Measurements from ENCODE around the gene RNF166. TPM values are rescaled to one million over a fixed set of nuclear protein-coding genes. Genes with fewer than 3 reads are reported as not detected.

Gene RNF166
- total RNA-seq, 1 experiment from 2014 or later: 26.5 TPM

DNA sequence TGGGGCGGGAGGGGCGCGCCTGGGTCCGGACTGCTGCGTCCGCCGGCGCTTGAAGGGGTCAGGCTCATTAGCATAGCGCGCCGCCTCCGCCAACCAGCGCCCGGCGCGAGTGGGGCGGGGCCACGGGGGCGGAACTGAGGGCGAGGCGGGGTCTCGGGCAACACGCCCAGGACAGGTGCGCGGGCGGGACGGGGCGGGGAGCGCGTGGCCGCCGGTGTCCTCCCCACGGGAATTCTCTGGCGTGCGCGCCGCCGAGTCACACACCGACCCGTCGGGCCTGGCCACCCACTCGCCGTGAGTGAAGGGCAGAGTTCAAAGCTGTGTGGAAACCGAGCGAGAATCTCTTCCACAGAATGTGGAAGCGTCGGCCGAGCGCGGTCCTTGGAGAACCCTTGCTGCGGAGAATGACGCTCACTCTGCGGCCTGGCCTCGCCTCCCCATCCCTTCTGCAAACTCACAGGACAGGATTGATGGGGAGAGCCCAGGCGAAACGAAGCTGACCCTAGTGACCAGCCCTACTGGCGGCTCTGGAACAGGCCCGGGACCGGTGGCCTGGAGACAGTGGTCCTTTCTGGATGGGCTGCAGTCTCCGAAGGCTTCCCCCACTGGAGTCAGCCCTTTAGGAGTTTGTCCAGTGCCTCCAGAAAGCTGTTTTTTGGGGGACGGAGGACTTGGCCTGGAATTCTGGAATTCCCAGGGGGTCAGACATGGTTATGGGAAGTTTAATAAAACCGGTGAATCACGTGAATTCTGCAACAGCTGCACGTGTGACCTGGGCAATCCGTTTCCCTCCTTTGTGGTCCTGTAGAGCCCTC, 19.6 kb downstream of the RNF166 start, which contains the start of gene SNAI3:
Gene SNAI3 (minus strand): TSS at position 69 of the 815 bp plus-strand sequence. CDS start 101 bp downstream, outside the sequence.
- Histone ChIP-seq H4K20me1 (ENCODE audit: control insufficient read depth, insufficient read depth, insufficient read length) (no peaks in the 10 kb centered on the region), H2AFZ (ENCODE audit: low read length) (no peak within 1 kb of the TSS), H3K14ac (ENCODE audit: insufficient read depth, low read length) (no peak within 1 kb of the TSS), H3K23ac (ENCODE audit: insufficient read length, low read depth, low read length) (no peak within 1 kb of the TSS), H3K9me3 (ENCODE audit: control insufficient read depth, low read depth, low read length) (no peaks in the 10 kb centered on the region), H2BK15ac (ENCODE audit: low read depth, low read length) (no peak within 1 kb of the TSS), H4K91ac (ENCODE audit: insufficient read length, low read depth, low read length) (no peak within 1 kb of the TSS), H3K27ac (ENCODE audit: insufficient read length, low read depth, low read length) (no peak within 1 kb of the TSS), H3K79me2 (ENCODE audit: insufficient read depth, low read length) (no peaks in the 10 kb centered on the region), H3K18ac (ENCODE audit: insufficient read length, low read depth, low read length) (no peak within 1 kb of the TSS), H4K8ac (replicated peaks; ENCODE audit: insufficient read length, low read depth, low read length) (no peak within 1 kb of the TSS), H2BK120ac (ENCODE audit: low read depth, low read length, poor library complexity, severe bottlenecking) (no peak within 1 kb of the TSS), H3T11ph (ENCODE audit: low read length) (no peak within 1 kb of the TSS), H2AK5ac (ENCODE audit: insufficient read length, low read length) (no peak within 1 kb of the TSS), H3K9ac (ENCODE audit: extremely low read depth, insufficient read length, low read length) (no peak within 1 kb of the TSS), H3K23me2 (ENCODE audit: insufficient read length, low read depth, low read length, poor library complexity, severe bottlenecking) (peaks cover 12% of the 10 kb centered on the region), H3K79me1 (ENCODE audit: insufficient read depth, low read depth, low read length, poor library complexity, severe bottlenecking) (no peaks in the 10 kb centered on the region), H3K56ac (ENCODE audit: insufficient read length, low read depth, low read length) (no peak within 1 kb of the TSS), H2BK20ac (ENCODE audit: low read depth, low read length, poor library complexity, severe bottlenecking) (no peak within 1 kb of the TSS), H2BK5ac (ENCODE audit: insufficient read length, low read length) (no peak within 1 kb of the TSS), H2BK12ac (ENCODE audit: insufficient read length, low read depth, low read length) (no peak within 1 kb of the TSS), H3K4me1 (ENCODE audit: insufficient read depth, low read length) (no peaks in the 10 kb centered on the region), H3K4ac (ENCODE audit: low read depth, low read length) (no peak within 1 kb of the TSS), H3K27me3 (ENCODE audit: insufficient read depth, low read length) (no peaks in the 10 kb centered on the region; the same call in 1 of the 2 replicates), H4K5ac (ENCODE audit: insufficient read length, low read depth, low read length) (no peak within 1 kb of the TSS), H3K4me2 (ENCODE audit: insufficient read depth, insufficient read length, low read length) (peak within 1 kb of the TSS; percentile 48)
- Mint-ChIP-seq H3K9me3 (no peaks in the 10 kb centered on the region), H3K27me3 (ENCODE audit: low read depth) (peaks cover 39% of the 10 kb centered on the region), H3K4me3 (peak within 1 kb of the TSS; percentile 75 to 83), H3K36me3 (ENCODE audit: insufficient read depth in 1 of 3, low read depth in 3 of 3) (no peaks in the 10 kb centered on the region), H3K27ac (no peak within 1 kb of the TSS; a peak in 1 of 7 replicates), H3K4me1 (peaks cover 19 to 26% of the 10 kb centered on the region in 2 experiments)
- peak; percentile 92 for DNase-seq
- no CpG with 5 or more reads among the region's 65 CpGs for WGBS (ENCODE audit: extremely low coverage, insufficient read length, low lambda C conversion rate)
- TF ChIP-seq, protein P1, sequence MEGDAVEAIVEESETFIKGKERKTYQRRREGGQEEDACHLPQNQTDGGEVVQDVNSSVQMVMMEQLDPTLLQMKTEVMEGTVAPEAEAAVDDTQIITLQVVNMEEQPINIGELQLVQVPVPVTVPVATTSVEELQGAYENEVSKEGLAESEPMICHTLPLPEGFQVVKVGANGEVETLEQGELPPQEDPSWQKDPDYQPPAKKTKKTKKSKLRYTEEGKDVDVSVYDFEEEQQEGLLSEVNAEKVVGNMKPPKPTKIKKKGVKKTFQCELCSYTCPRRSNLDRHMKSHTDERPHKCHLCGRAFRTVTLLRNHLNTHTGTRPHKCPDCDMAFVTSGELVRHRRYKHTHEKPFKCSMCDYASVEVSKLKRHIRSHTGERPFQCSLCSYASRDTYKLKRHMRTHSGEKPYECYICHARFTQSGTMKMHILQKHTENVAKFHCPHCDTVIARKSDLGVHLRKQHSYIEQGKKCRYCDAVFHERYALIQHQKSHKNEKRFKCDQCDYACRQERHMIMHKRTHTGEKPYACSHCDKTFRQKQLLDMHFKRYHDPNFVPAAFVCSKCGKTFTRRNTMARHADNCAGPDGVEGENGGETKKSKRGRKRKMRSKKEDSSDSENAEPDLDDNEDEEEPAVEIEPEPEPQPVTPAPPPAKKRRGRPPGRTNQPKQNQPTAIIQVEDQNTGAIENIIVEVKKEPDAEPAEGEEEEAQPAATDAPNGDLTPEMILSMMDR (conservative IDR thresholded peaks at IDR 0.05): no peak

Data from H9 (cell line).